ENCODE results near the gene P4HA2. TPM values are rescaled to one million over a fixed set of nuclear protein-coding genes. Genes with fewer than 3 reads are reported as not detected.
A peak's percentile ranks its signal among the peaks of the same experiment; 100 is the strongest.

P4HA2 gene
- total RNA-seq: 10 to 100 TPM; 20.4 to 22.8 TPM
- 25.4 TPM for polyA plus RNA-seq (ENCODE audit: insufficient read depth, low read depth, low replicate concordance)
- long read RNA-seq, donor 1, transcript P4HA2-202 (15 exons, 2,313 nt): major isoform, 7 of 12 reads
- long read RNA-seq, donor 1, partial matches to known transcripts: 0 of 12 reads
- long read RNA-seq, donor 1, other reads (novel, unspliced or antisense): 0 of 12 reads
- long read RNA-seq, donor 2, partial matches to known transcripts: 6 of 37 reads
- long read RNA-seq, donor 2, other reads (novel, unspliced or antisense): 26 of 37 reads

- Histone ChIP-seq H3K27ac (peak within 1 kb of the TSS; percentile 53 to 80), H3K36me3 (ENCODE audit: low read depth, missing control alignments) (no peaks in the 10 kb centered on the region), H3K9me3 (no peaks in the 10 kb centered on the region), H3K4me1 (peaks cover 12% of the 10 kb centered on the region), H3K27me3 (no peaks in the 10 kb centered on the region), H3K4me3 (peak within 1 kb of the TSS; percentile 72 to 77)
- WGBS, 2 donors: 1% methylated on average over 64 of the region's 92 CpGs; no CpG with 5 or more reads in 1 of the 2 donors
- intact Hi-C loops (cut with DNase I; ENCODE audit: low total_unique reads): no loop called here
- DNase-seq: peak; percentile 84
- no peak for TF ChIP-seq CTCF (IDR thresholded peaks at IDR 0.05)
- TF ChIP-seq POLR2A (IDR thresholded peaks at IDR 0.05): no peak
These were observed at the start of gene P4HA2 for GRCh38 chr5:132227485-132228240. TSS of gene P4HA2 (minus strand) at chr5:132227853. CDS start at chr5:132218626, 9,227 bp downstream.

GRCh38 chr5:132277256-132277655 lies 49.6 kb upstream of the P4HA2 start:
- Histone ChIP-seq H3K4me3 (no peak overlapping the region), H3K27me3 (no peaks in the 10 kb centered on the region), H3K27ac (no peak overlapping the region), H3K4me1 (no peaks in the 10 kb centered on the region), H3K36me3 (ENCODE audit: low read depth, missing control alignments) (no peaks in the 10 kb centered on the region), H3K9me3 (no peaks in the 10 kb centered on the region)
- TF ChIP-seq CTCF (IDR thresholded peaks at IDR 0.05) (no peak), POLR2A (IDR thresholded peaks at IDR 0.05) (no peak)
- intact Hi-C loops (cut with DNase I; ENCODE audit: low total_unique reads): loop anchor here (10.0 kb wide), 1 partner anchor 218 kb away; the partner anchor contains the start of gene IRF1
- no peak for DNase-seq
- WGBS, 2 donors: 84 to 86% methylated on average over 6 of the region's 6 CpGs

GRCh38 chr5:132275367-132276220 lies 47.9 kb upstream of the P4HA2 start:
- Histone ChIP-seq H3K9me3 (no peaks in the 10 kb centered on the region), H3K4me1 (no peaks in the 10 kb centered on the region), H3K4me3 (no peak overlapping the region), H3K27me3 (no peaks in the 10 kb centered on the region), H3K36me3 (ENCODE audit: low read depth, missing control alignments) (no peaks in the 10 kb centered on the region), H3K27ac (no peak overlapping the region)
- TF ChIP-seq CTCF (IDR thresholded peaks at IDR 0.05) (no peak), POLR2A (IDR thresholded peaks at IDR 0.05) (no peak)
- WGBS, 2 donors: 89 to 94% methylated on average over 5 of the region's 5 CpGs
- intact Hi-C loops (cut with DNase I; ENCODE audit: low total_unique reads): loop anchor here (10.0 kb wide), 1 partner anchor 219 kb away; the partner anchor contains the start of gene IRF1
- no peak for DNase-seq

- intact Hi-C loops (cut with DNase I; ENCODE audit: low total_unique reads): loop anchor here (10.0 kb wide), 1 partner anchor 221 kb away; the partner anchor contains the start of gene IRF1
- DNase-seq: no peak
- H3K27me3 ChIP-seq: no peaks in the 10 kb centered on the region
- no peak overlapping the region for H3K4me3 ChIP-seq
- WGBS, 2 donors: 88 to 90% methylated on average over 10 to 14 of the region's 14 CpGs
- no peak overlapping the region for H3K27ac ChIP-seq
- TF ChIP-seq CTCF (IDR thresholded peaks at IDR 0.05) (no peak), POLR2A (IDR thresholded peaks at IDR 0.05) (no peak)
- no peaks in the 10 kb centered on the region for H3K36me3 ChIP-seq (ENCODE audit: low read depth, missing control alignments)
- H3K4me1 ChIP-seq: no peaks in the 10 kb centered on the region
- H3K9me3 ChIP-seq: no peaks in the 10 kb centered on the region
These were observed 46.6 kb upstream of the P4HA2 start for GRCh38 chr5:132274050-132274792.

Data from testis (tissue), 5 donors.